Measurements from ENCODE around the gene TGM2. TPM values are rescaled to one million over a fixed set of nuclear protein-coding genes. Genes with fewer than 3 reads are reported as not detected.

The TGM2 gene
- total and polyA plus RNA-seq, 2 donors (not counting 3 experiments of a cell fraction or from before 2014, with no cell fraction given) = 861 to 868 TPM

DNA sequence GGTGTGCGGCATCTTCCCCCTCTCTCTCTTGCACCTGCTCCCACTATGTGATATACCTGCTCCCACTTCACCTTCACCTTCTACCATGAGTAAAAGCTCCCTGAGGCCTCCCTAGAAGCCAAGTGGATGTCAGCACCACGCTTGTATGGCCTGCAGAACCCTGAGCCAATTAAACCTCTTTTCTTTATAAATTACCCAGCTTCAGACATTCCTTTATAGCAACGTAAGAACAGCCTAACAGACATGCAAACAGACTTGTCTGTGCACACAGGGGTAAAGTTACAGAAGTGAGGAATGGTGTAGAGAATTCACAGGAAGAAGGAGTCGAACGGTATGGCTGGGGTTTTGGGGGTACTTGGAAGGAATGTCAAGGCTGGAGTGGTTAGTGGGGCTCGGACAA lies 14.8 kb upstream of the TGM2 start:
- H3K9me1 ChIP-seq (replicated peaks; ENCODE audit: control insufficient read depth, extremely low read depth, insufficient read depth, low read length) = no peaks in the 10 kb centered on the region
- no peaks in the 10 kb centered on the region for H3K36me3 ChIP-seq (ENCODE audit: control insufficient read depth in 2 of 2, extremely low read depth in 1 of 2, insufficient read depth in 2 of 2, low read length in 2 of 2)
- BruUV-seq (replicated peaks) = no TSS peak
- dilution Hi-C loops (cut with MboI; ENCODE audit: extremely low pct_ligation_motif_present, low sequenced_read_pairs) (no loop called here), intact Hi-C loops (cut with micrococcal nuclease) (no loop called here)
- H2AFZ ChIP-seq (ENCODE audit: low read depth, low read length) = no peak overlapping the region
- H4K20me1 ChIP-seq (replicated peaks; ENCODE audit: control insufficient read depth, extremely low read depth, insufficient read depth, low read length) = no peaks in the 10 kb centered on the region
- TF ChIP-seq FOS (IDR thresholded peaks at IDR 0.05; ENCODE audit: borderline replicate concordance, insufficient read depth, low read length) = no peak
- TF ChIP-seq MYC (IDR thresholded peaks at IDR 0.05; ENCODE audit: low read depth, low read length) = no peak
- TF ChIP-seq, protein P1, sequence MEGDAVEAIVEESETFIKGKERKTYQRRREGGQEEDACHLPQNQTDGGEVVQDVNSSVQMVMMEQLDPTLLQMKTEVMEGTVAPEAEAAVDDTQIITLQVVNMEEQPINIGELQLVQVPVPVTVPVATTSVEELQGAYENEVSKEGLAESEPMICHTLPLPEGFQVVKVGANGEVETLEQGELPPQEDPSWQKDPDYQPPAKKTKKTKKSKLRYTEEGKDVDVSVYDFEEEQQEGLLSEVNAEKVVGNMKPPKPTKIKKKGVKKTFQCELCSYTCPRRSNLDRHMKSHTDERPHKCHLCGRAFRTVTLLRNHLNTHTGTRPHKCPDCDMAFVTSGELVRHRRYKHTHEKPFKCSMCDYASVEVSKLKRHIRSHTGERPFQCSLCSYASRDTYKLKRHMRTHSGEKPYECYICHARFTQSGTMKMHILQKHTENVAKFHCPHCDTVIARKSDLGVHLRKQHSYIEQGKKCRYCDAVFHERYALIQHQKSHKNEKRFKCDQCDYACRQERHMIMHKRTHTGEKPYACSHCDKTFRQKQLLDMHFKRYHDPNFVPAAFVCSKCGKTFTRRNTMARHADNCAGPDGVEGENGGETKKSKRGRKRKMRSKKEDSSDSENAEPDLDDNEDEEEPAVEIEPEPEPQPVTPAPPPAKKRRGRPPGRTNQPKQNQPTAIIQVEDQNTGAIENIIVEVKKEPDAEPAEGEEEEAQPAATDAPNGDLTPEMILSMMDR (IDR thresholded peaks at IDR 0.05; ENCODE audit: extremely low read depth in 1 of 2, insufficient read depth in 1 of 2, low read depth in 1 of 2, low read length in 2 of 2) = no peak
- TF ChIP-seq EZH2 (IDR thresholded peaks at IDR 0.05; ENCODE audit: borderline replicate concordance, low read depth, low read length, severe bottlenecking) = no peak
- TF ChIP-seq POLR2A (IDR thresholded peaks at IDR 0.05; ENCODE audit: low read depth, low read length) = no peak
- TF ChIP-seq, protein P2, sequence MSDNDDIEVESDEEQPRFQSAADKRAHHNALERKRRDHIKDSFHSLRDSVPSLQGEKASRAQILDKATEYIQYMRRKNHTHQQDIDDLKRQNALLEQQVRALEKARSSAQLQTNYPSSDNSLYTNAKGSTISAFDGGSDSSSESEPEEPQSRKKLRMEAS (IDR thresholded peaks at IDR 0.05; ENCODE audit: insufficient read depth, insufficient read length) = no peak
- TF ChIP-seq POLR2AphosphoS5 (IDR thresholded peaks at IDR 0.05; ENCODE audit: insufficient read depth, low read depth, low read length) = no peak
- TF ChIP-seq GATA2 (IDR thresholded peaks at IDR 0.05; ENCODE audit: insufficient read depth, insufficient read length, low read depth, low read length) = no peak
- no peak for TF ChIP-seq JUN (IDR thresholded peaks at IDR 0.05; ENCODE audit: borderline replicate concordance, insufficient read depth, insufficient read length, low read depth)
- H3K4me3 ChIP-seq (replicated peaks in 1 of 3; ENCODE audit: insufficient read depth in 1 of 3, low read depth in 1 of 3, low read length in 3 of 3) = no peak overlapping the region
- no peaks in the 10 kb centered on the region for H3K79me2 ChIP-seq (ENCODE audit: control insufficient read depth, insufficient read depth, low read length)
- no peaks in the 10 kb centered on the region for H3K27me3 ChIP-seq (ENCODE audit: control insufficient read depth in 2 of 2, insufficient read depth in 2 of 2, low read length in 2 of 2)
- CTCF ChIA-PET = no interaction called here
- H3K4me2 ChIP-seq (ENCODE audit: insufficient read depth, low read length) = no peak overlapping the region
- no peak for FAIRE-seq
- no peaks in the 10 kb centered on the region for H3K4me1 ChIP-seq (ENCODE audit: control insufficient read depth, extremely low read depth, insufficient read depth, low read length)
- H3K9me3 ChIP-seq (replicated peaks; ENCODE audit: control insufficient read depth, insufficient read depth, low read length) = no peaks in the 10 kb centered on the region
- no peak overlapping the region for H3K27ac ChIP-seq (ENCODE audit: insufficient read depth, low read depth, low read length)
- POLR2A ChIA-PET = no interaction called here
- no peak for DNase-seq (ENCODE audit: low read depth, low spot score)
- no peak overlapping the region for H3K9ac ChIP-seq (replicated peaks; ENCODE audit: extremely low read depth, insufficient read depth, low read length)
